C4-2B (cell line): ENCODE data around the gene TAGLN.

Experiments
- CTCF ChIP-seq: fragments of 450-650 bp; conservative IDR thresholded peaks from 2 replicates; pipeline ENCODE4 v1.5.1; 2017; ENCODE audit warnings: mild to moderate bottlenecking
- ZFX ChIP-seq: fragments of 450-650 bp; IDR thresholded peaks from 2 replicates; pipeline ENCODE4 v1.6.1; 2017

GRCh38 chr11:117187799-117188481 is 11.2 kb upstream of the TAGLN start:
- TF ChIP-seq CTCF (no peak), ZFX (no peak)
